B cell (primary cell): ENCODE measurements around the gene MFF.

Experiments
- CTCF ChIP-seq: fragments of 200-600 bp; IDR thresholded peaks from one replicate; pipeline ENCODE4 v1.8.0; 2022; ENCODE audit warnings: antibody characterized with exemption, mild to moderate bottlenecking
- EZH2 ChIP-seq: IDR thresholded peaks from 2 replicates; pipeline ENCODE4 v1.6.1; 2012; ENCODE audit warnings: borderline replicate concordance, low read depth, mild to moderate bottlenecking, moderate library complexity, low read length; ENCODE audit not compliant: insufficient read depth, poor library complexity, severe bottlenecking

GRCh38 chr2:227406177-227407031 lies 81.4 kb downstream of the MFF start:
- TF ChIP-seq CTCF, result peak; percentile 13
- TF ChIP-seq EZH2, result no peak
